CD4-positive, alpha-beta T cell treated with Interleukin-6 for 4 hours (primary cell): ENCODE data around the gene KLHL22.
"Not testable (repeated sequence)": the region's sequence is repeated elsewhere in the genome, so short reads cannot be mapped to it uniquely, and the experiment has no call there.

ENCODE experiments used
- DNase-seq: peaks from one replicate; pipeline ENCODE4 v3.0.0-alpha.2; 2020; ENCODE audit warnings: mixed read lengths

Gene KLHL22

GRCh38 chr22:20415241-20415640 lies 80.4 kb downstream of the KLHL22 start:
- not testable (repeated sequence) for DNase-seq

- no peak for DNase-seq
Observed at GRCh38 chr22:20414450-20414849, 81.1 kb downstream of the KLHL22 start.

DNA sequence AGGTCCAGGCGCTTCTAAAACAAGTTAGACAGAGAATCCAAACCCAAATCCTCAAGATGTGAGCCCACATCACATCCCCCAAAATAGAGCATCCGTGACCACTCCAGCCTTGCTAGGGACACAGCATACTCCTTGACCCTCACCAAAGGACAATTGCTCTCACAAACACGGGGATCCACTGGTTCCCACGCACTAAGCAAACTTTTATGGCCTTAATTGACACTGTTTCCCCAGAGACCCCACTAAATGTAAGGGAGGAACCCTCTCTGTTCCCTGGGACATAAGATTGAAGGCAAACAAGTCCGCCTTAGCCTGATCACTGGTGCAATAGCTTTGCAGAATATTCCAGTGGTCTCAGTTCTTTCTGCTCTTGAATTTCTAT lies 81.5 kb downstream of the KLHL22 start:
- no peak for DNase-seq

DNA sequence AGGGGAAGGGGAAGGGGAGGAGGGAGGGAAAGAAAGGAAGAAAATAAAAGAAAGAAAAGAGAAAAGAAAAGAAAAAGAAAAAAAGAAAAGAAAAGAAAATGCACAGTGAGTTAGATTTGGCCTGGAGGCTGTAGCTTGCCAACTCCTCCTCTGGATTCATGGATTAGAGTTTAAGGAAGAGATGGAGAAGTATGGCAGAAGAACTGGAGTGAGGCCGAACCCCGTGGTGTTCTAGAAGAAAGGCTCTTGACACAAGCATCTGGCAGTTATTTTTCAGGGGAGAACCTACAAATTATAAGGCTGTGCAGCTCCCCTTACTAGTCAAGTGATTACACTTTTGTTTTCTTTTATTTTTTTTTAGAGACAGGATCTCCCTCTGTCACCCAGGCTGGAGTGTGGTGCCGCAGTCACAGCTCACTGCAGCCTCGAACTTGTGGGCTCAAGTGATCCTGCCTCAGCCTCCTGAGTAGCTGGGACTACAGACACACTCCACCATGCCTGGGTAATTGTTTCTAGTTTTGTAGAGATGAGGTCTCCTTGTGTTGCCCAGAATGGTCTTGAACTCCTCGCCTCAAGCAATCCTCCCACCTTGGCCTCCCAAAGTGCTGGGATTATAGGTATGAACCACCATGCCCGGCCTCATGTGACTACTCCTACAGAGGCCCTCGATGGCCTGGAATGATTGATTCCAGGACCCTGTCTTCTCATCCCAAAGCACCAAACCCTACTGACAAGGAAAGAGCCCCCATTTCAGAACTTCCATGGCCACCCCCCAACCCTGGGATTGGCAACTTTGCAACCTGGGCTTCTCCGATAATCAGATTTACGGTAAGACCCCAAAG lies 82.2 kb downstream of the KLHL22 start:
- no peak for DNase-seq

DNA sequence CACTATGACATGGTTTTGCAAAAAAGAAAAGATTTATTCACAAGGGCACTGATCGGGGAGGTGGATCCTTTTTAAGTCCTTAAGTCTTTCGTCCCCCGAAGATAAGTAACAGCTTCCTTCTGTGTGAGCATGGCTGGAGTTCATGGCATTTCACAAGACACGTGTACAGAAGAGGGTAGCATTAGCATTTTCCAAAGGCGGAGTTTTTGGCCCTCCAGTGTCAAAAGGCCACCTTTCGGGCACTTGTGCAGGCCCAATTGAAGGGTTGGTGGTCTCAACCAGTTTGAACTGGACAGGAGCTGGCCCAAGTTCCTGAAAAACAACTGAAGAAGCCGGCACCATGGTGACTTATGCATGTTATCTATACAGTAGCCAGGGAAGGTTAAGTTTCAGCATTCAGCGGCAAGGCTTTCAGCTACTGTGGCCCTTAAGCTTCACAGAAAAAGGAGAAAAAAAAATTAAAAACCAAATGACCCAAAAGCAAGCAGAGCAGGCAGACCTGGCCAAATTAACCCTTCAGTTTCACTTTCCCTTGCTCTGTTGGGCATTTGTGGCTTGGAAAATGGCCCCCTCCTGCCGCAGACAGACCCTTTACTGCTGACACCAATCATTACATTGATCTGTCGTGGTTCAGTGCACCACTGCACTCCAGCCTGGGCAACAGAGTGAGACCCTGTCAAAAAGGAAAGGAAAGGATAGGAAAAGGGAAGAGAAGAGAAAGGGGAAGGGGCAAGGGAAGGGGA lies 83.0 kb downstream of the KLHL22 start:
- no peak for DNase-seq

- DNase-seq, result not testable (repeated sequence)
Observed at GRCh38 chr22:20409385-20409784, 86.2 kb downstream of the KLHL22 start.

GRCh38 chr22:20408891-20409290 lies 86.7 kb downstream of the KLHL22 start:
- DNase-seq, result no peak

DNA sequence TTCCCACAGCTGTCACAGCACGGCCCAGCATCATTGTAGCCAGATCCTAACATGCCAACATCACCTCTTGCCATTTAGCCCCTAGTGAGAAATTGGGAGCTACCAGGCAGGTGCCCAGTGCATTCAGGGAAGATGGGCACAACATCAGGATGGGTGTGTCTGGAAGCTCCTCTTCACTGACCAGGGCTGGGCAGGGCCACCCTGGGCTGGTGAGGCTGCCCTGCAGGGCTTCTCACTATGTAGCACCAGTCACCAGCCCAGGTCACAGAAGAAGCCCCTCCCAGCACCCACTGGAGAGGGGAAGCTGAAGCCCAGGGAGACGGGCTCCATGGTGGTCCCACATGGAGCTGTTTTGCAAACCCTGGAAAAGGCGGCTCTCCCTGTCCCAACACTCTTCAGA lies 87.8 kb downstream of the KLHL22 start:
- no peak for DNase-seq

- no peak for DNase-seq
Observed at GRCh38 chr22:20406686-20407408, 88.7 kb downstream of the KLHL22 start.

DNA sequence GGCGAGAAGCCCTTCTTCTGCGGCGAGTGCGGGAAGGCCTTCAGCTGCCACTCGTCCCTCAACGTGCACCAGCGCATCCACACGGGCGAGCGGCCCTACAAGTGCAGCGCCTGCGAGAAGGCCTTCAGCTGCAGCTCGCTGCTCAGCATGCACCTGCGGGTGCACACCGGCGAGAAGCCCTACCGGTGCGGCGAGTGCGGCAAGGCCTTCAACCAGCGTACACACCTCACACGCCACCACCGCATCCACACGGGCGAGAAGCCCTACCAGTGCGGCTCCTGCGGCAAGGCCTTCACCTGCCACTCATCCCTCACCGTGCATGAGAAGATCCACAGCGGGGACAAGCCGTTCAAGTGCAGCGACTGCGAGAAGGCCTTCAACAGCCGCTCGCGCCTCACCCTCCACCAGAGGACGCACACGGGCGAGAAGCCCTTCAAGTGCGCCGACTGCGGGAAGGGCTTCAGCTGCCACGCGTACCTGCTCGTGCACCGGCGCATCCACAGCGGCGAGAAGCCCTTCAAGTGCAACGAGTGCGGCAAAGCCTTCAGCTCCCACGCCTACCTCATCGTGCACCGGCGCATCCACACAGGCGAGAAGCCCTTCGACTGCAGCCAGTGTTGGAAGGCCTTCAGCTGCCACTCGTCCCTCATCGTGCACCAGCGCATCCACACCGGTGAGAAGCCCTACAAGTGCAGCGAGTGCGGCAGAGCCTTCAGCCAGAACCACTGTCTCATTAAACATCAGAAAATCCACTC lies 89.5 kb downstream of the KLHL22 start:
- no peak for DNase-seq

- no peak for DNase-seq
Observed at GRCh38 chr22:20405291-20405930, 90.2 kb downstream of the KLHL22 start.

- no peak for DNase-seq
Observed at GRCh38 chr22:20404881-20405280, 90.7 kb downstream of the KLHL22 start.

- no peak for DNase-seq
Observed at GRCh38 chr22:20403779-20404140, 91.8 kb downstream of the KLHL22 start.

GRCh38 chr22:20402960-20403778 lies 92.4 kb downstream of the KLHL22 start:
- DNase-seq, result no peak

DNA sequence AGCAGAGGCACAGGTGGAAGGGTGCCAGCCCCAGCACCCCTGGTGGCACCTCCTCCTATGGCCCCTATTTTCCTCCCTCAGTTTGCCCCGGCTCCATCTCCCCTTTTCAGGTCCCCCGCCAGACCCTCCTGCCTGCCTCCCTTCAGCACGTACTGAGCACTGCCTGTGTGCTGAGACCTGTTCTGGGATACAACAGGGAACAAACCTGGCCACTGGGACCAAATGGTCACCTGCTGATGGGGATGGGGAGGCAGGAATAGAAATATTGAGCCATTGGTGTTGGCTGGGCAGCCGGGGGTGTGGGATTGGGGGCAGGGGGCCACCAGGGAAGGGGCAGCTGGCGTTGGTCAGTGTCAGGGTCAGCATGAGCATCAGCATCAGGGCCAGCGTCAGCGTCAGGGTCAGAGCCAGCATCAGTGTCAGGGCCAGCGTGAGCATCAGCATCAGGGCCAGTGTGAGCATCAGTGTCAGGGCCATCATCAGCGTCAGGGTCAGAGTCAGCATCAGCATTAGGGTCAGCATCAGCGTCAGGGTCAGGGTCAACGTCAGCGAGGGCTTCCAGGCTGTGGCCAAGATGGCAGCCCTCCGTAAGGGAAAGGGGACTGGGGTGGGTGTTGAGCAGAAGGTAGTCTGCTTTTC lies 94.1 kb downstream of the KLHL22 start:
- no peak for DNase-seq

DNA sequence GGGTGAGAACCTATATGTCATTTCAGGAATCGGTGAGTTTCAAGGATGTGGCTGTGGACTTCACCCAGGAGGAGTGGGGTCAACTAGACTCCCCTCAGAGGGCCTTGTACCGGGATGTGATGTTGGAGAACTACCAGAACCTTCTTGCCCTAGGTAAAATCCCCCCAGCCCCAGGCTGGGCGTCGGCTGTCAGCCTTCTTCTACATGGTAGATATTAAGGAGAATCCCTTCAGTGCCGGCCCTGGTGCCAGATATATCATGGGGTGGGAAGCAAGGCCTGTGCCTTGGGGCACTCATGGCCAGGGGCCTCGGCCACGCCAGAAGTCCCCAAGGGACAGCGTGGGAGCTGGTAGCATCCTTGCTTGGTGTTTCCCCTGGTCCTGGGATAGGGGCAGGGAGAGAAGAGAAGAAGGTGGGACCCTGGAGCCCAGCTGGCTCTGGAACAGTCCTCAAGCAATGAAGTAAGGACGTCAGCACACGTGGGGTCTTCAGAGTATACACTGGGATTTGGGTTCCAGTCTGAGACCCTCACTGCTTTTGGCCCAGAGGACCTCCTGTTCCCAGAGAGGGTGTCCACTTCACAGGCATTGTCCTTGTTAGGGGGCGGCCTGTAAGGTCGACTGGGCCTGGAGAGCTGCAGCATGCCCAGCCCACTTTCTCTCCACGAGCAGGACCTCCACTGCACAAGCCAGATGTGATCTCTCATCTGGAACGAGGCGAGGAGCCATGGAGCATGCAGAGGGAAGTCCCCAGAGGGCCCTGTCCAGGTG lies 94.8 kb downstream of the KLHL22 start:
- no peak for DNase-seq

- no peak for DNase-seq
Observed at GRCh38 chr22:20399866-20400605, 95.6 kb downstream of the KLHL22 start.

GRCh38 chr22:20398420-20398819 lies 97.2 kb downstream of the KLHL22 start:
- DNase-seq, result no peak

GRCh38 chr22:20397498-20397897 lies 98.1 kb downstream of the KLHL22 start:
- no peak for DNase-seq
